A673 (cell line): Measurements from ENCODE around the gene VEGFC. TPM values are rescaled to one million over a fixed set of nuclear protein-coding genes. Genes with fewer than 3 reads are reported as not detected.

Source experiments
- BruUV-seq: library from RNA; stranded (reverse); fragments of 400-500 nt; replicated peaks from 2 replicates; lab custom pipeline; 2021; lab: Mats Ljungman, UMichigan
- CTCF ChIA-PET: fragments of 300-600 bp; sonication (Branson Sonifier 250); formaldehyde crosslinking; loops from one replicate; lab custom pipeline; 2022; ENCODE audit warnings: antibody characterized with exemption; lab: Charles Lee
- POLR2A ChIA-PET: fragments of 300-600 bp; sonication (Branson Sonifier 250); formaldehyde crosslinking; loops from one replicate; lab custom pipeline; 2022; ENCODE audit warnings: antibody characterized with exemption; ENCODE audit not compliant: low non-redundant PET; lab: Charles Lee
- DNase-seq: peaks from one replicate; pipeline ENCODE4 v3.0.0-alpha.2; 2015; ENCODE audit warnings: low spot score
- H3K27ac ChIP-seq: fragments of 200-600 bp; sonication (generic); 2 replicates; pipeline ENCODE4 v1.5.1; 2016; ENCODE audit warnings: mixed run types, low read depth, mild to moderate bottlenecking, mixed read lengths, antibody characterized with exemption, low read length; ENCODE audit not compliant: poor library complexity, severe bottlenecking
- H3K27me3 ChIP-seq: fragments of 200-600 bp; sonication (generic); replicated peaks from 2 replicates; pipeline ENCODE4 v1.6.1; 2017; ENCODE audit warnings: mixed run types, low read depth, mild to moderate bottlenecking, mixed read lengths, antibody characterized with exemption, low read length; ENCODE audit not compliant: insufficient read depth, poor library complexity
- H3K36me3 ChIP-seq: fragments of 200-600 bp; sonication (generic); 2 replicates; pipeline ENCODE4 v1.6.1; 2016; ENCODE audit warnings: mixed run types, mild to moderate bottlenecking, mixed read lengths, antibody characterized with exemption, low read length; ENCODE audit not compliant: insufficient read depth, poor library complexity, severe bottlenecking
- H3K4me1 ChIP-seq: fragments of 200-600 bp; sonication (generic); 2 replicates; pipeline ENCODE4 v1.6.1; 2017; ENCODE audit warnings: mixed run types, mild to moderate bottlenecking, mixed read lengths, antibody characterized with exemption, low read length; ENCODE audit not compliant: insufficient read depth, poor library complexity, severe bottlenecking
- H3K4me3 ChIP-seq: fragments of 200-600 bp; sonication (generic); 2 replicates; pipeline ENCODE4 v1.5.1; 2016; ENCODE audit warnings: low read depth, mixed run types, mild to moderate bottlenecking, mixed read lengths, low read length; ENCODE audit not compliant: poor library complexity, severe bottlenecking
- H3K9me3 ChIP-seq: fragments of 200-600 bp; sonication (generic); 2 replicates; pipeline ENCODE4 v1.6.1; 2016; ENCODE audit warnings: mixed run types, low read depth, mild to moderate bottlenecking, mixed read lengths, antibody characterized with exemption, low read length; ENCODE audit not compliant: poor library complexity, severe bottlenecking
- CTCF ChIP-seq: fragments of 300-800, 200-600 bp; sonication (generic); conservative IDR thresholded peaks from 2 replicates; pipeline ENCODE4 v1.5.1; 2017; ENCODE audit warnings: low read depth, mild to moderate bottlenecking, antibody characterized with exemption, low read length, moderate library complexity, mixed read lengths
- EZH2 ChIP-seq: fragments of 200-600 bp; sonication (generic); IDR thresholded peaks from 2 replicates; pipeline ENCODE4 v1.6.1; 2017; ENCODE audit warnings: borderline replicate concordance, low read depth, mild to moderate bottlenecking, mixed read lengths, antibody characterized with exemption, low read length; ENCODE audit not compliant: poor library complexity, severe bottlenecking
- intact Hi-C: fragments of 100-400 bp; cut with micrococcal nuclease; formaldehyde crosslinking; loops from one replicate; pipeline ENCODE4 v1.10.0; 2022; ENCODE audit not compliant: unreplicated experiment
- total RNA-seq: library from RNA; stranded (reverse); gene quantifications from 2 replicates; pipeline ENCODE4 v1.2.3, GENCODE V29; 2021

VEGFC gene
- total RNA-seq, 1 experiment from 2014 or later: not detected

- no peaks in the 10 kb centered on the region for H3K9me3 ChIP-seq
- CTCF ChIA-PET: no interaction called here
- DNase-seq: no peak
- POLR2A ChIA-PET: no interaction called here
- no peak for TF ChIP-seq CTCF
- TF ChIP-seq EZH2: no peak
- no peak overlapping the region for H3K27ac ChIP-seq
- H3K36me3 ChIP-seq: no peaks in the 10 kb centered on the region
- no TSS peak for BruUV-seq
- H3K27me3 ChIP-seq: peaks cover 31% of the 10 kb centered on the region
- intact Hi-C loops: no loop called here
- no peaks in the 10 kb centered on the region for H3K4me1 ChIP-seq
- H3K4me3 ChIP-seq: no peak overlapping the region
Measured at GRCh38 chr4:176660561-176660960, 132.2 kb downstream of the VEGFC start.

- Histone ChIP-seq H3K9me3 (no peaks in the 10 kb centered on the region), H3K27ac (no peak overlapping the region), H3K4me3 (no peak overlapping the region), H3K36me3 (no peaks in the 10 kb centered on the region), H3K4me1 (no peaks in the 10 kb centered on the region), H3K27me3 (peaks cover 8% of the 10 kb centered on the region)
- no TSS peak for BruUV-seq
- TF ChIP-seq CTCF (no peak), EZH2 (no peak)
- ChIA-PET POLR2A (no interaction called here), CTCF (no interaction called here)
- intact Hi-C loops: no loop called here
- DNase-seq: no peak
Measured at GRCh38 chr4:176656108-176656507, 136.6 kb downstream of the VEGFC start.

GRCh38 chr4:176654565-176655216 is 138.0 kb downstream of the VEGFC start:
- intact Hi-C loops: loop anchor here (5.0 kb wide), 1 partner anchor 393 kb away; no protein-coding TSS in a partner anchor
- no peak overlapping the region for H3K27ac ChIP-seq
- H3K9me3 ChIP-seq: no peaks in the 10 kb centered on the region
- BruUV-seq: no TSS peak
- ChIA-PET POLR2A (no interaction called here), CTCF (no interaction called here)
- no peaks in the 10 kb centered on the region for H3K36me3 ChIP-seq
- no peaks in the 10 kb centered on the region for H3K4me1 ChIP-seq
- H3K27me3 ChIP-seq: peaks cover 8% of the 10 kb centered on the region
- TF ChIP-seq EZH2 (no peak), CTCF (no peak)
- no peak for DNase-seq
- no peak overlapping the region for H3K4me3 ChIP-seq
